GM18867 (cell line): ENCODE results near the gene SEMA3C.
"Not testable (repeated sequence)": the region's sequence is repeated elsewhere in the genome, so short reads cannot be mapped to it uniquely, and the experiment has no call there.

Experiments
- ATAC-seq: cut with Tn5 transposase; IDR thresholded peaks from one replicate; pipeline ENCODE4 v1.9.1; 2021; ENCODE audit warnings: mild to moderate bottlenecking, moderate library complexity; ENCODE audit not compliant: unreplicated experiment

The SEMA3C gene

DNA sequence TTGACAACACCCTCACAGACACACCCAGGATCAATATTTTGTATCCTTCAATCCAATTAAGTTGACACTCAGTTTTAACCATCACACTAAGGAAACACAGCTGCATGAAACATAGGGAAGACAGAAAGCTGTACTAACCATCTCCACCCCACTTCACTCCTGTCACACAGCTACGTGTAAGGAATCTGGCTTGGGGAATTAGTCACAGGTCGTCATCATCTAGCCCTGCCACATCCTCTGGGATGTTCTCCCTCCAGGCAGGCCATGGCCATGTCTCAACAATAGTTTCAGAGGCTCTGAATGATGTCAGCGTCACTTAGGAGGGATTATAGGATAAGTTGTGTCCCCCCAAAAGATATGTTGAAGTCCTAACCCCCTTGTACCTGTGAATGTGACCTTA lies 10.8 kb upstream of the SEMA3C start:
- no peak for ATAC-seq

- ATAC-seq: not testable (repeated sequence)
Measured at GRCh38 chr7:80926955-80927354, 8.1 kb upstream of the SEMA3C start.

DNA sequence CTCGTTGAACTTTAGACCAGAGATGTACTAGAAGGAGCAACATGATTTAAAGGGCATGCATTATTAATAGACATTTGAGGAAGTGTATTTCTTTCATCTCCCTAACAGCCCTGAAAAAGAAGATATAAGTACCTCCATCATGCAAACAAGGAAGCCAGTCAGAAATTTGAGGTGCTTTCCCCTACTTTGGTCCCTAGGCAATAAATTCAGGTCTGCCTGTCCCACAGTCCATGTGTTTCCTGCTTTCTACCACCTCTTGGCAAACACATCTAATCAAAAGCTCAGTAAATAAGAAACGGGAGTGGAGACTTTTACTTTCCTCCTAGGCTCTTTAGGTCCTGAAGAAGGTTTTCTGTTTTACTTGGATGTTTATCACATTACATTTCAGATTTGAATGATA lies 5.2 kb upstream of the SEMA3C start:
- no peak for ATAC-seq

- ATAC-seq: no peak
Measured at GRCh38 chr7:80923211-80923612, 4.4 kb upstream of the SEMA3C start.

GRCh38 chr7:80922253-80923049 lies 3.6 kb upstream of the SEMA3C start:
- ATAC-seq: no peak

GRCh38 chr7:80921130-80921529 lies 2.3 kb upstream of the SEMA3C start:
- ATAC-seq: no peak

GRCh38 chr7:80918399-80918798 lies 452 bp downstream of the SEMA3C start:
- no peak for ATAC-seq

DNA sequence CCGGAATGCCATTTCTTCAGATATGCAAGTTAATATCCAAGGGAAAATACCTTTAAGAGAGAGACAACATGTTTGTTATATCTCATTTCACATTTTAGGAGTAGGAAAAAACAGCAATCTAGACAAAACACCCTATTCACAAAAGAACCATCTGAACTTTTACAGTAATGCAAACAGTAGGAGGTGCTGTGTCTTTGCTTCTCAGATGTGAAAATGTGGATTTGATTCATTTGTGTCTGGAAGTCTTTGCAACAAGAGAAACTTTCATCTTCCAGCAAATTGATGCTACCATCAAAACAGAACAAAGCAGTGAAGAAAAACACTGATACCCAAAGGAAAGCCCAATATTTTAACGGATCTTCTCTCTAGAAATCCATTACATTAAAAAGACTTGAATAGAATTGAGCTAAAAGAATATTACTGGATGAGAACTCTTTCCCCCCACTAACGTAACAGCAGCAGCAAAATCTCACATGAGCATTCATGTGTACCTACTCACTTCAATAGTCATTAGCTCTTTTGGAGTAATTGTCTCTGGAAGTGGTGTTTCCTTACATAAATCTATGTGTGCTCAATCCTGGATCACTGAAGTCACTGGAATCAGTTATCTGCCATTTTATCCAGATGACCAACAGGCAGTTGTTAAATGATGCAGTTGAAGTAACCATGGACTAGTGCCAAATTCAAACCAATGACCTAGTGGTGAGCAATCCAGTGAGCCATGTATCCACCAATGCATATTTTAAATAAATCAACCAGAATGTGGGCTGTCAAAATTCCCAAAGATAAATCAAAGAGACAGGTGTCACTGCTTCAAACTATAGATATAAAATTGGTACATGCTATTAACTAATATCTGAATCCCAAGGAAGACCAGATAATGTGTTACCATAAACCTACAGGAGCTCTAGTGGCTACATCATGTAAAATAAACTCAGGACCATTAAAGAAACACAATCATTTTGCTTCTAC lies 1.8 kb downstream of the SEMA3C start:
- no peak for ATAC-seq

- ATAC-seq: no peak
Measured at GRCh38 chr7:80910228-80910627, 8.6 kb downstream of the SEMA3C start.

GRCh38 chr7:80908360-80908797 lies 10.5 kb downstream of the SEMA3C start:
- ATAC-seq: no peak

DNA sequence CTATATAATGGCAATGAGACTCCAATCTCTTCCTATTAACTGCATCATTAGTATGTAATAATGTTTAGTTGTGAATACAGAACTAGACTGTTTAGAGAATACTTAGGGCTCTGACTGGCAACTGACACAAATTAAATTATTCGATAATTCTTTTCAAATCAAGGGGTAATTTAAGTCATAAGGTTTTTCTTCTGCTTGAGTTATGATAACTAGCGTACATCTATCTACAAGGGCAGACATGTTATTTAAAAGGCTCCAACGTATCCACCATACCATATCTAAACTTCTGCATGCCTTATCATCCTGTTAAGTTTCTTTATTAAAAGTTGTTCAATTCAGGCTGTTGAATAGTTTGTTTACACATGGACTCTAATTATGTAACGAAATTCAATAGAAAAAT lies 11.2 kb downstream of the SEMA3C start:
- ATAC-seq: no peak

- ATAC-seq: no peak
Measured at GRCh38 chr7:80907141-80907601, 11.7 kb downstream of the SEMA3C start.

- no peak for ATAC-seq
Measured at GRCh38 chr7:80905334-80905733, 13.5 kb downstream of the SEMA3C start.

GRCh38 chr7:80902716-80903308 lies 16.0 kb downstream of the SEMA3C start:
- ATAC-seq: peak; percentile 58

DNA sequence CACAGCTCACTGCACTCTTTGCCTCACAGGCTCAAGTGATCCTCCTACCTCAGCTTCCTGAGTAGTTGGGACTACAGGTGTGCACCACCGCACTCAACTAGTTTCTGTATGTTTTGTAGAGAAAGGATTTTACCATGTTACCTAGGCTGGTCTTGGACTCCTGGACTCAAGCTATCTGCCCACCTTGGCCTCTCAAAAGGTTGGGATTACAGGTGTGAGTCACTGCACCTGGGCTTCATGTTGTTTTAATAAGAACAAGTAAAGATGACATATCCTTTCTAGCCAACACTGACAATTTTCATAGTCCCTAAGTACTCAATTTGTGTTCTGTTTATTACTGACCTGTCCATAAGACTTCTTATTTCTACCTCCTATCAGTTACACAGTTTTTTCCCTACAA lies 16.8 kb downstream of the SEMA3C start:
- no peak for ATAC-seq

DNA sequence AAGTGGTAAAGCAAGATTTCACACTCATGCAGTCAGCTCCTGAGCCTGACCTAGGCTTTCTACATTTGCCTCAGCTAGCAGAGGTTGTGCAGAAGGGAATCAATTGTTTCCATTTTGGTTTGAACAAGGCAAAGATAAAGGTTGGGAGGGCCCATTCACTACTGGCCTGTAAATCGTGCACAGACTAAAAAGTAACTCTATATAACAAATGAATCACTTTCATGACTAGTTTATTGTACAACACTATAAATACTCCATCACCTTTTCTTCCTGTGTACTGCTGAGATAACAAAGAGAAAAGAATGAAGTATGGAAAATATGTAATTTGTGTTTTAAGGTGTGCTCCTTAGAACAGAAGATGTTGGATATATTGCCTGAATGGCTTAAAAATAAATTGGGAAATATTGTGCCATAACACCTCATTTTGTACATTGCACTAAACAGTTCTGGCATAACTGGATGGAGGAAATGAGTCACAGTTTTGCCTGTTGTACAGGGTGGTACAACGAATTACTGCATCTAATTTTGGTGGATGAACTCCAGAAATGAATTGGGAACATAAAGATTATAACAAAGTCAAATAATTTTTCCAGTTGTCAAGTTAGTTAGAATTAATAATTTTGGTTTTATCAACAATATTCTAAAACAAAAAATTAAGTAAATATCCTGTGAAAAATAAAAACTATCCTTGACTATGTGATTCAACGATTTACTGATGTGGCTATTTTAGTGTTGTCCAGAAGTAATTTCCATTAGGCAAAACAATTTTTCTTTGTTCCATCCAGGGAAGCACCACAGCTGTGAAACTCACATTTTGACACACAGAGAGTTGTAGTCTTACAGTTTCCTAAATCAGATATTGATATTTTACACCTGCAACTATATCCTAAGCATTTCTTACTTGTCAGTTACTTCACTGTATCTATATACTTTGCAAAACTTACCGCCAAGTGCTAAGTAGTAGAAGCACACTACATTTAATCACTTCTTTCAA lies 18.0 kb downstream of the SEMA3C start:
- no peak for ATAC-seq

DNA sequence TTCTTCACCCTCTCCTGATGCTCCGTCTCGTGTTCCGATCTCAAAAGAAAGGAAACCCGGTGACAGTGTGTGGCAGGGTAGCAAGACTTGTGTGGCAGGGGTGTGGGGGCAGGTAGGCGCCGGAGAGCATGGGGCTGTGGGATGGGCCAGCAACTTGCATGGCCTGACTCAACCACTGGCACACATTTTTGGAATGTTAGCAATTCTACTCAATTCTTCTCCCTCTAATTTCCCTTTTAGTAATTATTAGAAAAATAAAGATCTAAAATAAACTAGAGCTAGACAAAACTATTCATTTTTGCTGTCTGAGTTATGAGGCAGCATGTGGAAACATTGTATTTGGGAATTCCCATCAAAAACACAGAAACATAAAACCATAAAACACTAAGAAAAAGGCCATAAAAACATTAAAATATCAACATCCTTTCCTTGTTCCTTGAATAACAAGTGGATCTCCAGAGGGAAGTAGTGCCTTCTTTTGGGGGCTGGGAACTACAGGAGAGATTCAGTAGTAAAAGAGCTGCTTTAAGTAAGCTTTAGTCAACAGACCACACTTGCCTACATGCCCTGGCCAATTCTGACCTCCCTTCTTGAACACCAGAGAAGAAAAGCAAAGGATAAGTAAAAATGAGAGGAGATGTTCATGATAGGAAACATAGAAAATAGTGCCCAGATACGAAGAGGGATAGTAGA lies 21.8 kb downstream of the SEMA3C start:
- no peak for ATAC-seq

DNA sequence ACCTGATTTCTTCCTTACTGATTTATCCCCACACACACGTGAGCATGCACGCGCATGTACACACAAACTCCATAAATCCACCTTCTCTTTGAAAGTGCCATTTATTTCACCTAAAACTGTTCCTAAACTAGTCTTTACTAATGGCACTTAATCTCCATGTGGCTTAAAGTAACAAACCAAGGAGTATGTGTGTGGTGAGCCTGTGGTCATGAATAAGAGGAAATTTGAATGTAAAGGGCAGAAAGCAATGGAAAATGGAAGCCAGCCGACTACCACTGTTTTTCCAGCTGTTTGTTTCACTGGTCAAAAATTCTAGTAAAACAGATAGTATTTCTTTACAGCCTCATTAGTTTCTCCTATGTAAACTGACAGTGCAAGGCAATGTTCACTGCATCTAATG lies 23.8 kb downstream of the SEMA3C start:
- no peak for ATAC-seq

DNA sequence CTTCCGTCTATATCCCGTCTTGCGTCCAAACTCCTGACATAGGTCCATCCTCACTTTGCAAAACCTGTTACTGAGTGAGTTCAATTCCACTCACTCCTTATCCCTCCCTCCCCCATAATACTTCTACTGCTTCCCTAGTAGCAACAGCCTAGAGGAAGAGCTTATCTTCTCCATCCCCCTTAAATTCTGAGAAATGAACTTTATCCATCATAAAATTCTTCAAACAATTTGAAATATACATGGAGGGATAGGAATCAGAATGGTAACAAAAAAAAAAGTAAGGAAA lies 27.6 kb downstream of the SEMA3C start:
- no peak for ATAC-seq
